Measurements from ENCODE around the gene LMO7.

LMO7 gene

DNA sequence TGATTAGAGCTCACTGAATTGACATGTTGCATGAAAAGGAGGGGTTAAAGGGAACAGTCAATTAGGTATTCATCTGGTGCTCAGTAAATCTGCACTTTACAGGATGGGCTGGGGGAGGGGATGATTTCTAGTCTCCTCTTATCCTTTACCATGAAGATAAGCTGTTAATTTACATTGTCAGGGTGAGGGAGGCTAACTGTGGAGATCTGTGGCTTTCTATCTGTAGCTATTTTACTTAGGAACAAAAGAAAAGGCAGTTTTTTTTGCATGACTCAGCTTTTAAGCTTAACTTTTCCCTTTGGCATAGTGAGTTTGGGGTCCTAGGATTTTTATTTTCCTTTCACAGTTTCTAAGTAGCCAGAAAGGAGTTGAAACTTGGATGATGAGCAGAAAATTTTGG, 253.3 kb downstream of the LMO7 start:
- no peak for DNase-seq (ENCODE audit: low read depth in 2 of 2)

DNA sequence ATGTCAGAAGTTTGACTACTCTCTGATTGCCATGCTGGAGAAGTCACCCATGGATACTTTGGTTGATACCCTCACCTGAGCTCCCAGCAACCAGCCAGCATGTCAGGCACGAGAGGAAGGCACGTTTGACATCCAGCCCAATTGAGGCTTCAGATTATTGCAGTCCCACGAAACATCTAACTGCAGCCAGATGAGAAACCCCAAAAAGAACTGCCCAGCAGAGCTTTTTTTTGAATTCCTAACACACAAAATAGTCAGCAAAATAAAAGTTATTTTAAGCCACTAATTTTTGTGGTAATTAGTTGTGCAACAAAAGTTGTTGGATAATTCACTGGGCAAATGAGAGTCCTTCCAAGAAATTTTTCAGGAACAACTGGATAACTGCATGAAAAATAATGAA, 259.0 kb downstream of the LMO7 start:
- no peak for DNase-seq (ENCODE audit: low read depth in 2 of 2)

DNA sequence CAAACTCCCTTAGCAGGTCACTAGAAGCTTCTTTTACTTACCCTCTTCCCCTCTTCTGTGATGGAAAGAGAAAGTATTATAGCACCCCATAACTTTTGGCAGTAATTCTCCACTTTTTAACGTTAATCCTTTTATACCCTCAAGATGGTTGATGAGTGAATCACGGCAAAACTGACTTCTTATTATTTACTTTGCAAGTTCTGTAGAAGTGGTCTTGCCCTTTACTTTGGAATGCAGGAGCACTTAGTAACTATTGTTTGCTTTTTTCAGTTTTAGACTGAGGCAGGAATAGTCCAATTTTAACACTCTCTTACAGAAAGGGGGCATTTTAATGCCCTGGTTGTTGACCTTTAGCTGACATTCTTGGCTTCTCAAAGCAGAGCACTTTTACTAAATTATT, 260.1 kb downstream of the LMO7 start:
- DNase-seq (ENCODE audit: low read depth in 2 of 2) = no peak

DNA sequence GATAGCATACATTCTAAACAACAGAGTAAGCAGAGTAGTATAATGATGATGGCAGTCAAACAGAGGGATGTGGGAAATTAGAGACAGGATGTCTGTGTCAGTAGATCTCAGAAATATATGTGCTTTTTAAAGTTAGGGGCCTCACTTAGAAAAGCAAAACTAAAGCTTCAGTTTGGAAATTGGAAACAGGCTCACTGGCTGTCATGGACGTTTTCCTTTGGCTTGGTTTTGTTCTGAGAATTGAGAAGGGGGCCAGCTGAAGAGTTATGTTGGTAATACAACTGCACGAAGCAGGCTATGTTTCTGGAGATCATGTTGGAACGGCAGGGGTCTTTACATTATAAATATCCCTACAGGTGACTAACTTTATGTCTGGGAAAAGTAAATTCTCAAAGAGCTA, 261.3 kb downstream of the LMO7 start:
- DNase-seq (ENCODE audit: low read depth in 2 of 2) = no peak

DNA sequence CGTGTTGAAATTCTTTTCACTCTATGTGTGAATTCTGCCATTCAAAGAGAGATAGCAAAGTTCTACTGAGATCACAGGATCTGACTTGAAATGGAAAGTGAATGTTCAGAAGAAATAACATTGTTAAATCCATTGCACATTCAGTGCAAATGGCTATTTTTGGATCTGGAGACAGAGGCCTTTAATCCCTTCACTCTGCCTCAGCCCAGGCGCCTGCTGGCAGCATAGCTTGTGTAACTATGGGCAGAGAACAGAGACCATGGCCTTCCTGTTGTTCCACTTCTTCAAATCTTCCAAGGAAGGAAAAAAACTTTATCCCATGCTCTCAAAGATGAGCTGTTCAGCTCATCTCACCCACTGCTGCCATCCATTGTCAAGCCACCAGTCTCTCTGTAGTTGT, 265.4 kb downstream of the LMO7 start:
- DNase-seq (ENCODE audit: low read depth in 2 of 2) = no peak

DNA sequence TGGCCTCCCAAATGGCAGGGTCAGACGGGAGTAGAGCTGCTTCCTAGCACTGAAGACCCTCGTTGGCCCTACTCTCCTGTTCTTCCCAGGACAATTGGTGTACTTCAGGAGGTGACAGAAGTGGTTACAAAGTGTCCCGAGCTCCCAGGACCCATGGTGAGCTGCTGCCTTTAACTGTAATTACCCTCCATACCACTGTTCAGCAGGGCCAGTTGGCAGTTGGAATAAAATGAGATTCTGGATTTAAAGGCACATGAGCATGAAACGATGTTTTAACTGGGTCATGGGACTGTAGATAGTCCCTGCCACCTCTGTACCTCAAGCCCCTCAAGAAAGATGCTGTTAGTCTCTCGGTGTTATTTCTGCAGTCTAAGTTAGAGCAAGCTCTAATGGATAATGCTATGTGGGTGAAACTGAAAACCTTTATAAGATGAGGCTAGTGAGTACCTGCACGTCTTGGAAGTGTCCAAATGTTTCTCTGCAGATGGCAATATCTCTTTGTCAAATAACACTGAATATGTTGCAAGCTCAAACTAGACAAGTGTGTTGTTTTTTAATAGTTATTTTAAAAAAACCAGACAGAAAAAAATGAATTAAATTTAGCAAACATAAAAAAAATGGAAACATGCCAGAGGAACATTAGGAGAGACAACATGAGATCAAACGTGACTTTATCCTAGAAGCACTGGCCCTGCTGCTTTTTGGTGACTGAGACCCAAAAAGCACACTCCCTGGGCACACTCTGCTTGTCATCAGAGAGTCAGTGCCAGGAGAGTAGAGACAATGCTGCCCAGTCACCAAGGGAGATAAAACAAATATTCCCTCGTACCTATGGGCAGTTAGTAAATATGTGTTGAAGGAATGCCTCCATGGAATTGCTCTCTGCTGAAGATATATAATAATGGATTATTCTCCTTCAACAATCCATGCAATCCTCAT, 266.3 kb downstream of the LMO7 start:
- no peak for DNase-seq (ENCODE audit: low read depth in 2 of 2)

DNA sequence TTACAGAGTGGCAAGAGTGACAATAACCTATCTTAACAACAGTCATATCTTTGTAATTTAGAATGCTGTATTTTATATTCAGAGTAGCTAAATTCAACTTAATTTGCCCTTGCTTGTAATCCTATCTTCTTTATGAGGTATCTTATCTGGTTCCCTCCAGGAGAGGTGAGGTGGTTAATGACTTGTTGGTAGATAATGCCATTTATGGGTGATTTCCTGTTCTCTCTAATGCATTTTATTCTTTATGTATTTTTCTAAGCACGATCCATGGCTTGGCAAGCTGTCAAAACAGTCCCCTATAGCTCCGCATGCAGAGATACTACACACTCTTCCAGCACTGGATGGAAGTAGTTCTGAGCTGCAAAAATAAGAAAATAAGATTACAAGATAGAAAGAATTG, 267.9 kb downstream of the LMO7 start:
- no peak for DNase-seq (ENCODE audit: low read depth in 2 of 2)

DNA sequence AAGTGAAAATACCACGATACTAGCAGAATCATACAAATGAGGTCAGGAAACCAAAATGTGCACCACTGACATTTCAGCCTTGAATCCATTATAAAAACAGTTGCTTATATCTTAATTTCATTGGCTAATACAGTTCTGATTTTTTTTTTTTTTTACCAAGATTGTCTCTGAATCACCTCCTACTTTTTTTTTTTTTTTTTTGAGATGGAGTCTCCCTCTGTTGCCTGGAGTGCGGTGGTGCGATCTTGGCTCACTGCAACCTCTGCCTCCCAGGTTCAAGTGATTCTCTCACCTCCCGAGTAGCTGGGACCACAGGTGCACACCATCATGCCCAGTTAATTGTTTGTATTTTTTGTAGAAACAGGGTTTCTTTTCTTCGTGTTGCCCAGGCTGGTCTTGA, 270.2 kb downstream of the LMO7 start:
- no peak for DNase-seq (ENCODE audit: low read depth in 2 of 2)

DNA sequence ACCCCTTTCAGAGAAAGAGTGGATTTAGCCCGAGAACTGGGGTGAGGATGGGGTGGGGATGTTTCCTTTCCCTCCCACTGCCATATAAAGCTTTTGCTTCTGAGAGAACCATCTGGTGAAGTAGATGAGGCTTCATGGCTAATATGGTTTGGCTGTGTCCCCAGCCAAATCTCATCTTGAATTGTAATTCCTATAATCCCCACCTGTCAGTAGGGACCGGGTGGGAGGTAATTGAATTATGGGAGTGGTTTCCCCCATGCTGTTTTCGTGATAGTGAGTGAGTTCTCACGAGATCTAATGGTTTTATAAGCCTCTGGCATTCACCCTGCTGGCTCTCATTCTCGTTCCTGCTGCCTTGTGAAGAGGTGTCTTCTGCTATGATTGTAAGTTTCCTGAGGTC, 270.9 kb downstream of the LMO7 start:
- DNase-seq (ENCODE audit: low read depth in 2 of 2) = no peak

DNA sequence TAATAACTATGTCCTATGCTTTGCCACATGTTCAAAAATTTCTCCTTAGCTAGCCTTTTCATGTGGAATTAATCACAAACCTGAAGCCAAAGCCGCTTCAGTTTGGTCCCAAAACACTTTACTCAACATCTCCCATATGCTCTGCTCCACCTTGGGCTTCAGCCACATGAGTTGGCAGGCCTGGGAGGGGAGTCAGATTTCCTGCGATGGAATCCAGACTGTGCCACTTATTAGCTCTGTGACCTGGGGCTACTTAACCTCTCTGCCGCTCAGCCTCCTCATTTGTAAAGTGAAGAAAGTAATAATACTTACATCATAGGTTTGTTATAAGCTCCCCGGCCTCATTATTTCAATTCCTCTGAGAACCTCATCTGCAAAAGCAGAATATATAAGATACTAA, 272.0 kb downstream of the LMO7 start:
- no peak for DNase-seq (ENCODE audit: low read depth in 2 of 2)
